ENCODE measurements around the gene EWSR1.

- TF ChIP-seq, protein P1, sequence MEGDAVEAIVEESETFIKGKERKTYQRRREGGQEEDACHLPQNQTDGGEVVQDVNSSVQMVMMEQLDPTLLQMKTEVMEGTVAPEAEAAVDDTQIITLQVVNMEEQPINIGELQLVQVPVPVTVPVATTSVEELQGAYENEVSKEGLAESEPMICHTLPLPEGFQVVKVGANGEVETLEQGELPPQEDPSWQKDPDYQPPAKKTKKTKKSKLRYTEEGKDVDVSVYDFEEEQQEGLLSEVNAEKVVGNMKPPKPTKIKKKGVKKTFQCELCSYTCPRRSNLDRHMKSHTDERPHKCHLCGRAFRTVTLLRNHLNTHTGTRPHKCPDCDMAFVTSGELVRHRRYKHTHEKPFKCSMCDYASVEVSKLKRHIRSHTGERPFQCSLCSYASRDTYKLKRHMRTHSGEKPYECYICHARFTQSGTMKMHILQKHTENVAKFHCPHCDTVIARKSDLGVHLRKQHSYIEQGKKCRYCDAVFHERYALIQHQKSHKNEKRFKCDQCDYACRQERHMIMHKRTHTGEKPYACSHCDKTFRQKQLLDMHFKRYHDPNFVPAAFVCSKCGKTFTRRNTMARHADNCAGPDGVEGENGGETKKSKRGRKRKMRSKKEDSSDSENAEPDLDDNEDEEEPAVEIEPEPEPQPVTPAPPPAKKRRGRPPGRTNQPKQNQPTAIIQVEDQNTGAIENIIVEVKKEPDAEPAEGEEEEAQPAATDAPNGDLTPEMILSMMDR (IDR thresholded peaks at IDR 0.05; ENCODE audit: insufficient read depth, low read depth, low read length): no peak
- no peak for TF ChIP-seq EZH2 (IDR thresholded peaks at IDR 0.05; ENCODE audit: insufficient read depth, low read length)
Measured at GRCh38 chr22:29312218-29313125, 44.4 kb downstream of the EWSR1 start.

Data from astrocyte (in vitro differentiated cells and primary cell).